Esophagus muscularis mucosa (tissue), 2 donors: Measurements from ENCODE around the gene MAD1L1.
"Not testable (repeated sequence)": the region's sequence is repeated elsewhere in the genome, so short reads cannot be mapped to it uniquely, and the experiment has no call there.

Source experiments
- POLR2A ChIP-seq: fragments of 450-650 bp; IDR thresholded peaks from one replicate; pipeline ENCODE4 v1.6.1; 2017; ENCODE audit warnings: antibody characterized with exemption, moderate library complexity, mild to moderate bottlenecking, low read depth
- POLR2AphosphoS5 ChIP-seq, 2 donors: sonication (generic); formaldehyde crosslinking; IDR thresholded peaks; one replicate each; pipeline ENCODE4 v1.6.1; 2017; ENCODE audit warnings: antibody characterized with exemption in 2 of 2

GRCh38 chr7:1827521-1827981, 405.2 kb downstream of the MAD1L1 start:
- not testable (repeated sequence) for TF ChIP-seq POLR2A; POLR2AphosphoS5 (IDR thresholded peaks at IDR 0.05)
